B cell (primary cell): ENCODE results near the gene CYB5B. TPM values are rescaled to one million over a fixed set of nuclear protein-coding genes. Genes with fewer than 3 reads are reported as not detected.

Experiments used
- ATAC-seq: fragments of 200-7000 bp; cut with Tn5 transposase; one replicate; pipeline ENCODE4 v1.10.0; 2021; ENCODE audit warnings: low read depth, mild to moderate bottlenecking, moderate number of reproducible peaks, moderate library complexity
- CTCF ChIA-PET: fragments of 350-600 bp; sonication (Branson Sonifier 250); formaldehyde crosslinking; loops from one replicate; lab custom pipeline; 2021; ENCODE audit warnings: antibody characterized with exemption, inconsistent platforms; lab: Charles Lee
- POLR2A ChIA-PET: fragments of 350-600 bp; sonication (Branson Sonifier 250); formaldehyde crosslinking; loops from one replicate; lab custom pipeline; 2021; ENCODE audit warnings: antibody characterized with exemption; lab: Charles Lee
- DNase-seq: peaks from one replicate; pipeline ENCODE4 v3.0.0; 2013
- H2AFZ ChIP-seq: 2 replicates; pipeline ENCODE4 v1.6.1; 2012; ENCODE audit warnings: mild to moderate bottlenecking, low read depth, low read length; ENCODE audit not compliant: insufficient read depth, poor library complexity, severe bottlenecking
- H3K27ac ChIP-seq, 2 donors: 1 replicate in 1 of 2; 2 replicates in 1 of 2; pipeline ENCODE4 v1.5.1; 2012 to 2013; ENCODE audit warnings: low read length in 2 of 2, mild to moderate bottlenecking in 2 of 2, moderate library complexity in 1 of 2
- H3K27me3 ChIP-seq, 4 experiments: fragments of 200-600 bp in 1 of 4; sonication (generic) in 1 of 4; replicated peaks in 1 of 4; 1 replicate in 2 of 4; 2 replicates in 2 of 4; pipeline versions ENCODE4 v1.6.1 to v1.7.0; 2013 to 2016; ENCODE audit warnings: low read length in 3 of 4, mild to moderate bottlenecking in 2 of 4, mixed read lengths in 1 of 4, moderate library complexity in 1 of 4; ENCODE audit not compliant: insufficient read depth in 4 of 4, control insufficient read depth in 3 of 4; ENCODE audit errors: control extremely low read depth in 1 of 4
- H3K36me3 ChIP-seq, 2 experiments: replicated peaks in 1 of 2; 1 replicate in 1 of 2; 2 replicates in 1 of 2; pipeline versions ENCODE4 v1.6.1 to v1.7.1; 2013; ENCODE audit warnings: low read length in 1 of 2; ENCODE audit not compliant: insufficient read depth in 2 of 2, control insufficient read depth in 1 of 2; ENCODE audit errors: control extremely low read depth in 1 of 2, extremely low read depth in 1 of 2
- H3K4me1 ChIP-seq, 2 donors: fragments of 200-600 bp in 1 of 2; sonication (generic) in 1 of 2; 1 replicate in 1 of 2; 2 replicates in 1 of 2; pipeline versions ENCODE4 v1.5.1 to v1.6.1; 2013 to 2017; ENCODE audit warnings: low read length in 2 of 2; ENCODE audit not compliant: control insufficient read depth in 2 of 2, insufficient read depth in 2 of 2
- H3K4me2 ChIP-seq: replicated peaks from 2 replicates; pipeline ENCODE3; 2012; ENCODE audit warnings: mild to moderate bottlenecking, low read depth, low read length; ENCODE audit not compliant: poor library complexity, severe bottlenecking
- H3K4me3 ChIP-seq, 5 experiments: fragments of 200-600 bp in 1 of 5; sonication (generic) in 1 of 5; 1 replicate in 3 of 5; 2 replicates in 2 of 5; pipeline versions ENCODE4 v1.5.1 to v1.7.0; 2011 to 2016; ENCODE audit warnings: low read length in 4 of 5, mild to moderate bottlenecking in 4 of 5, low read depth in 2 of 5, control low read depth in 1 of 5, moderate library complexity in 1 of 5; ENCODE audit not compliant: insufficient read depth in 1 of 5; ENCODE audit errors: control extremely low read depth in 1 of 5, extremely low read depth in 1 of 5
- H3K79me2 ChIP-seq: fragments of 200-600 bp; sonication (generic); one replicate; pipeline ENCODE4 v1.6.0; 2016; ENCODE audit warnings: low read length; ENCODE audit not compliant: control insufficient read depth, insufficient read depth
- H3K9ac ChIP-seq: fragments of 200-600 bp; sonication (generic); 2 replicates; pipeline ENCODE4 v1.6.1; 2017; ENCODE audit warnings: mild to moderate bottlenecking, low read length, moderate library complexity
- H3K9me3 ChIP-seq, 3 donors: one replicate each; pipeline versions ENCODE4 v1.6.1 to v1.7.1; 2013; ENCODE audit warnings: low read length in 2 of 3; ENCODE audit not compliant: control insufficient read depth in 2 of 3, insufficient read depth in 1 of 3; ENCODE audit errors: control extremely low read depth in 1 of 3
- H4K20me1 ChIP-seq: 2 replicates; pipeline ENCODE4 v1.6.0; 2012; ENCODE audit warnings: mild to moderate bottlenecking, low read length; ENCODE audit not compliant: insufficient read depth, control insufficient read depth, poor library complexity, severe bottlenecking
- H3K27ac Mint-ChIP-seq: one replicate; pipeline ENCODE4 v1.8.0; 2021; ENCODE audit warnings: mixed read lengths
- H3K27me3 Mint-ChIP-seq: one replicate; pipeline ENCODE4 v1.8.0; 2021; ENCODE audit warnings: mixed read lengths
- H3K4me1 Mint-ChIP-seq: one replicate; pipeline ENCODE4 v1.8.0; 2021; ENCODE audit warnings: mixed read lengths
- H3K4me3 Mint-ChIP-seq: one replicate; pipeline ENCODE4 v1.8.0; 2021; ENCODE audit warnings: mixed read lengths
- H3K9me3 Mint-ChIP-seq: one replicate; pipeline ENCODE4 v1.8.0; 2022; ENCODE audit warnings: mixed read lengths; ENCODE audit not compliant: insufficient read depth
- EZH2 ChIP-seq: IDR thresholded peaks from 2 replicates; pipeline ENCODE4 v1.6.1; 2012; ENCODE audit warnings: borderline replicate concordance, low read depth, mild to moderate bottlenecking, moderate library complexity, low read length; ENCODE audit not compliant: insufficient read depth, poor library complexity, severe bottlenecking
- WGBS: methylation state at CpG from one replicate; pipeline ENCODE4 v1.1.5; 2013; ENCODE audit warnings: missing lambda C conversion rate; ENCODE audit not compliant: insufficient coverage; 5-methylcytosine and 5-hydroxymethylcytosine counted together
- intact Hi-C: fragments of 100-400 bp; cut with micrococcal nuclease; formaldehyde crosslinking; loops from one replicate; pipeline ENCODE4 v1.10.0; 2022
- polyA plus RNA-seq: library from polyadenylated mRNA; depleted of rRNA; stranded (reverse); fragments of >200 nt; gene quantifications from 2 replicates; pipeline ENCODE4 v1.2.3, GENCODE V29; 2012
- total RNA-seq, 2 donors: library from RNA; stranded (reverse); fragments of 120-200 nt in 1 of 2; gene quantifications; 1 replicate in 1 of 2; 2 replicates in 1 of 2; pipeline versions ENCODE4 v1.2.3 to v1.2.4, GENCODE V29; 2013 to 2022
- TF ChIP-seq, protein P1 (sequence below): fragments of 200-600 bp; IDR thresholded peaks from one replicate; pipeline ENCODE4 v1.8.0; 2022; ENCODE audit warnings: antibody characterized with exemption, mild to moderate bottlenecking

The CYB5B gene
- total and polyA plus RNA-seq, 2 donors (not counting 1 experiment from before 2014, with no cell fraction given): 21.5 to 64.7 TPM

DNA sequence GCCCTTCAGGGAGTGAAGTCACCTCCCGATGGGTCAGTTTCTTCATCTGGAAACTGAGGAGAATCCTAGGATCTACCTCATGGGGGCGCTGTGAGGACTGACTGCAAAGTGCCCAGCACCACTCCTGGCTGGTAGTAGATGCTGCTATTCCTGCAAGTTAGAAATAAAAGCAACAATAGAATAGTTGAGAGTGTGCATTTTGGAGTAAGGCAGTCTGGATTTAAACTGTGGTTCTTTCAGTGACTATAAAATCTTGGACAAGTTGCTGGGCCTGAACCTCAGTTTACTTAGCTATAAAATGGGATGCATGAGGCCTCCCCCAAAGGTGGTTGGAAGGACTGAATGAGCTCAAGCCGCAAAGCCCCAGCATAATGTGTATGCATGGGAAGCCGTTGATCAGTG is 70.6 kb downstream of the CYB5B start:
- no peaks in the 10 kb centered on the region for H3K27me3 ChIP-seq
- Mint-ChIP-seq H3K27me3 (no peaks in the 10 kb centered on the region), H3K4me1 (no peaks in the 10 kb centered on the region), H3K4me3 (no peak overlapping the region), H3K9me3 (no peaks in the 10 kb centered on the region), H3K27ac (no peak overlapping the region)
- H3K4me1 ChIP-seq: no peaks in the 10 kb centered on the region
- H3K36me3 ChIP-seq: no peaks in the 10 kb centered on the region
- CTCF ChIA-PET: no interaction called here
- no peaks in the 10 kb centered on the region for H3K9me3 ChIP-seq
- TF ChIP-seq, protein P1, sequence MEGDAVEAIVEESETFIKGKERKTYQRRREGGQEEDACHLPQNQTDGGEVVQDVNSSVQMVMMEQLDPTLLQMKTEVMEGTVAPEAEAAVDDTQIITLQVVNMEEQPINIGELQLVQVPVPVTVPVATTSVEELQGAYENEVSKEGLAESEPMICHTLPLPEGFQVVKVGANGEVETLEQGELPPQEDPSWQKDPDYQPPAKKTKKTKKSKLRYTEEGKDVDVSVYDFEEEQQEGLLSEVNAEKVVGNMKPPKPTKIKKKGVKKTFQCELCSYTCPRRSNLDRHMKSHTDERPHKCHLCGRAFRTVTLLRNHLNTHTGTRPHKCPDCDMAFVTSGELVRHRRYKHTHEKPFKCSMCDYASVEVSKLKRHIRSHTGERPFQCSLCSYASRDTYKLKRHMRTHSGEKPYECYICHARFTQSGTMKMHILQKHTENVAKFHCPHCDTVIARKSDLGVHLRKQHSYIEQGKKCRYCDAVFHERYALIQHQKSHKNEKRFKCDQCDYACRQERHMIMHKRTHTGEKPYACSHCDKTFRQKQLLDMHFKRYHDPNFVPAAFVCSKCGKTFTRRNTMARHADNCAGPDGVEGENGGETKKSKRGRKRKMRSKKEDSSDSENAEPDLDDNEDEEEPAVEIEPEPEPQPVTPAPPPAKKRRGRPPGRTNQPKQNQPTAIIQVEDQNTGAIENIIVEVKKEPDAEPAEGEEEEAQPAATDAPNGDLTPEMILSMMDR: no peak
- TF ChIP-seq EZH2: no peak
- WGBS: 90% methylated on average over 4 of the region's 4 CpGs
- no peak overlapping the region for H2AFZ ChIP-seq
- H3K27ac ChIP-seq: no peak overlapping the region
- H3K4me2 ChIP-seq: no peak overlapping the region
- no peak overlapping the region for H3K4me3 ChIP-seq
- H3K79me2 ChIP-seq: no peaks in the 10 kb centered on the region
- POLR2A ChIA-PET: no interaction called here
- ATAC-seq (no peak), DNase-seq (no peak)
- H4K20me1 ChIP-seq: no peaks in the 10 kb centered on the region
- intact Hi-C loops: no loop called here
- no peak overlapping the region for H3K9ac ChIP-seq

DNA sequence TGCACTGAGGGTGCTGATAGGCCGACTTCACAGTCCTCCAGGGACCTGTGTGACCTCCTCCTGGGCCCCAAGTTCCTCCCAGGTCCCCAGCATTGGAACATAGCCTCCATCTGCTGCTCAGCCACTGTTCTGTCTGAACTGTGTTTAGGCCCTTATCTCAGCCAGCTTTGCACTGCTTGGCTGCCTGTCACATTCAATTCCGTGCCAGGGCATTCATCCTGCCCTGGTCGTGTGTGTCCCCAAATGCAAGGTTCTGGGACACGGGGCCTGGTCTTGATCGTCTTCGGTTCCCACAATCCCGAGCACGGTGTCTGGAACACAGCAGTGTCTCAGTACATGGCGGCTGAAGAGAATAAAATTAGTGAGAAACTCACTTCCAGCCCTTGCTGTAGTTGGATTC is 71.4 kb downstream of the CYB5B start:
- intact Hi-C loops: no loop called here
- no peak for DNase-seq
- 97% methylated on average over 9 of the region's 9 CpGs for WGBS
- no peak overlapping the region for H3K4me2 ChIP-seq
- Mint-ChIP-seq H3K27me3 (no peaks in the 10 kb centered on the region), H3K9me3 (no peaks in the 10 kb centered on the region), H3K4me3 (no peak overlapping the region), H3K4me1 (no peaks in the 10 kb centered on the region), H3K27ac (no peak overlapping the region)
- ChIA-PET POLR2A (no interaction called here), CTCF (no interaction called here)
- no peak overlapping the region for H3K4me3 ChIP-seq
- no peak overlapping the region for H2AFZ ChIP-seq
- TF ChIP-seq EZH2: no peak
- TF ChIP-seq, protein P1: no peak
- no peak overlapping the region for H3K27ac ChIP-seq
- H3K36me3 ChIP-seq: no peaks in the 10 kb centered on the region
- no peak for ATAC-seq
- no peaks in the 10 kb centered on the region for H3K4me1 ChIP-seq
- H3K79me2 ChIP-seq: no peaks in the 10 kb centered on the region
- no peaks in the 10 kb centered on the region for H3K9me3 ChIP-seq
- no peak overlapping the region for H3K9ac ChIP-seq
- H4K20me1 ChIP-seq: no peaks in the 10 kb centered on the region
- H3K27me3 ChIP-seq: no peaks in the 10 kb centered on the region
